Stimulated activated naive CD4-positive, alpha-beta T cell treated with Interleukin-2 at 50 U/mL for 16 hours (primary cell): Measurements from ENCODE around the gene SHROOM1.

Experiments used
- DNase-seq: peaks from one replicate; lab custom pipeline; 2025; lab: John Stamatoyannopoulos, UW

SHROOM1 gene

GRCh38 chr5:132777209-132778069 lies 53.0 kb downstream of the SHROOM1 start, which contains the start of gene SEPTIN8:
TSS of gene SEPTIN8 (minus strand) at chr5:132777239. CDS start at chr5:132777137, 102 bp downstream.
- peak; percentile 13 for DNase-seq

GRCh38 chr5:132776938-132777208 lies 53.6 kb downstream of the SHROOM1 start:
- no peak for DNase-seq

- no peak for DNase-seq
Measured at GRCh38 chr5:132776131-132776937, 54.1 kb downstream of the SHROOM1 start.

- DNase-seq, result no peak
Measured at GRCh38 chr5:132775476-132775961, 54.9 kb downstream of the SHROOM1 start.

GRCh38 chr5:132774896-132775295 lies 55.6 kb downstream of the SHROOM1 start:
- no peak for DNase-seq

GRCh38 chr5:132774406-132774805 lies 56.0 kb downstream of the SHROOM1 start:
- no peak for DNase-seq

GRCh38 chr5:132773601-132774355 lies 56.7 kb downstream of the SHROOM1 start:
- no peak for DNase-seq

- DNase-seq, result no peak
Measured at GRCh38 chr5:132773114-132773513, 57.3 kb downstream of the SHROOM1 start.

GRCh38 chr5:132772291-132773070 lies 58.0 kb downstream of the SHROOM1 start:
- no peak for DNase-seq
